GM23338 (cell line): ENCODE results near the gene C2CD3. TPM values are rescaled to one million over a fixed set of nuclear protein-coding genes. Genes with fewer than 3 reads are reported as not detected.

Experiments
- ATAC-seq: fragments of 200-7000 bp; cut with Tn5 transposase; 3 replicates; pipeline ENCODE4 v1.9.1; 2020
- DNase-seq: peaks from one replicate; pipeline ENCODE4 v3.0.0-alpha.2; 2015; ENCODE audit warnings: low spot score
- H2AFZ ChIP-seq: fragments of 200-600 bp; sonication (generic); 2 replicates; pipeline ENCODE4 v1.8.0; 2016; ENCODE audit warnings: antibody characterized with exemption, mild to moderate bottlenecking, moderate library complexity
- H3F3A ChIP-seq: fragments of 200-600 bp; sonication (generic); replicated peaks from 2 replicates; pipeline ENCODE4 v1.8.0; 2017; ENCODE audit warnings: antibody characterized with exemption, mixed run types, low read depth
- H3K27ac ChIP-seq: fragments of 200-600 bp; sonication (generic); 2 replicates; pipeline ENCODE4 v1.6.1; 2016; ENCODE audit warnings: low read depth
- H3K27me3 ChIP-seq: fragments of 200-600 bp; sonication (generic); 2 replicates; pipeline ENCODE4 v1.8.0; 2016; ENCODE audit warnings: mild to moderate bottlenecking, mixed run types, moderate library complexity; ENCODE audit not compliant: insufficient read depth
- H3K36me3 ChIP-seq: fragments of 200-600 bp; sonication (generic); 2 replicates; pipeline ENCODE4 v1.8.0; 2016; ENCODE audit warnings: mild to moderate bottlenecking; ENCODE audit not compliant: insufficient read depth
- H3K4me1 ChIP-seq: fragments of 200-600 bp; sonication (generic); 2 replicates; pipeline ENCODE4 v1.8.0; 2016; ENCODE audit warnings: mild to moderate bottlenecking, moderate library complexity; ENCODE audit not compliant: insufficient read depth
- H3K4me2 ChIP-seq: fragments of 200-600 bp; sonication (generic); 2 replicates; pipeline ENCODE4 v1.7.1; 2017; ENCODE audit warnings: mixed run types
- H3K4me3 ChIP-seq: fragments of 200-600 bp; sonication (generic); 2 replicates; pipeline ENCODE4 v1.6.1; 2016; ENCODE audit warnings: mixed run types
- H3K79me2 ChIP-seq: fragments of 200-600 bp; sonication (generic); replicated peaks from 2 replicates; pipeline ENCODE4 v1.8.0; 2017; ENCODE audit warnings: mild to moderate bottlenecking; ENCODE audit not compliant: insufficient read depth
- H3K9me2 ChIP-seq: fragments of 200-600 bp; sonication (generic); 2 replicates; pipeline ENCODE4 v1.8.0; 2017; ENCODE audit not compliant: insufficient read depth
- H4K20me1 ChIP-seq: fragments of 200-600 bp; sonication (generic); replicated peaks from 2 replicates; pipeline ENCODE4 v1.8.0; 2017; ENCODE audit warnings: mild to moderate bottlenecking; ENCODE audit not compliant: insufficient read depth
- H3K27ac Mint-ChIP-seq: 2 replicates; pipeline ENCODE4 v1.8.0; 2020; ENCODE audit warnings: inconsistent platforms, mild to moderate bottlenecking, moderate library complexity, mixed read lengths
- H3K27me3 Mint-ChIP-seq: 3 replicates; pipeline ENCODE4 v1.8.0; 2022; ENCODE audit warnings: low read depth, mild to moderate bottlenecking, moderate library complexity, mixed read lengths, inconsistent platforms; ENCODE audit not compliant: insufficient read depth, poor library complexity
- H3K36me3 Mint-ChIP-seq: 3 replicates; pipeline ENCODE4 v1.8.0; 2021; ENCODE audit warnings: low read depth, mild to moderate bottlenecking, inconsistent platforms, moderate library complexity, mixed read lengths
- H3K4me1 Mint-ChIP-seq: 3 replicates; pipeline ENCODE4 v1.8.0; 2020; ENCODE audit warnings: mild to moderate bottlenecking, inconsistent platforms, mixed read lengths
- H3K4me3 Mint-ChIP-seq: 3 replicates; pipeline ENCODE4 v1.8.0; 2021; ENCODE audit warnings: moderate library complexity, mild to moderate bottlenecking, inconsistent platforms, mixed read lengths
- H3K9me3 Mint-ChIP-seq: 3 replicates; pipeline ENCODE4 v1.8.0; 2020; ENCODE audit warnings: moderate library complexity, mild to moderate bottlenecking, inconsistent platforms, mixed read lengths
- CREB1 ChIP-seq: fragments of 250-450 bp; sonication (Bioruptor Pico); IDR thresholded peaks from 2 replicates; pipeline ENCODE4 v1.5.0; 2020; ENCODE audit warnings: low read depth, mild to moderate bottlenecking, moderate library complexity
- EZH2 ChIP-seq: fragments of 200-600 bp; sonication (generic); IDR thresholded peaks from one replicate; pipeline ENCODE4 v1.8.0; 2017; ENCODE audit warnings: antibody characterized with exemption, mild to moderate bottlenecking, low read depth; ENCODE audit not compliant: unreplicated experiment
- EZH2phosphoT487 ChIP-seq: fragments of 200-600 bp; sonication (generic); IDR thresholded peaks from one replicate; pipeline ENCODE4 v1.8.1; 2018; ENCODE audit warnings: antibody characterized with exemption; ENCODE audit not compliant: unreplicated experiment
- JUNB ChIP-seq: IDR thresholded peaks from one replicate; pipeline ENCODE4 v1.6.1; 2016; ENCODE audit warnings: antibody characterized with exemption; ENCODE audit not compliant: unreplicated experiment
- NANOG ChIP-seq: IDR thresholded peaks from 2 replicates; pipeline ENCODE4 v1.6.1; 2016; ENCODE audit warnings: antibody characterized with exemption, borderline replicate concordance
- POLR2AphosphoS5 ChIP-seq: IDR thresholded peaks from 2 replicates; pipeline ENCODE4 v1.6.1; 2016; ENCODE audit warnings: antibody characterized with exemption, low read depth
- STAT1 ChIP-seq: IDR thresholded peaks from one replicate; pipeline ENCODE4 v1.6.1; 2016; ENCODE audit warnings: antibody characterized with exemption; ENCODE audit not compliant: unreplicated experiment
- ZNF114 ChIP-seq: fragments of 250-450 bp; sonication (Bioruptor Pico); IDR thresholded peaks from 2 replicates; pipeline ENCODE4 v1.5.0; 2020; ENCODE audit warnings: mild to moderate bottlenecking, moderate library complexity
- ZNF331 ChIP-seq: fragments of 250-450 bp; sonication (Bioruptor Pico); IDR thresholded peaks from 2 replicates; pipeline ENCODE4 v1.5.0; 2020; ENCODE audit warnings: low read depth, mild to moderate bottlenecking, moderate library complexity
- polyA plus RNA-seq: library from polyadenylated mRNA; unstranded; fragments of >200 nt; fragmentation: Nextera tagmentation; extraction: Ambion mirVana; gene quantifications from 2 replicates; pipeline ENCODE4 v1.2.1, GENCODE V29; 2016
- total RNA-seq: library from RNA; depleted of rRNA; stranded (reverse); fragments of >200 nt; shearing (Covaris generic); gene quantifications from 2 replicates; pipeline ENCODE4 v1.2.3, GENCODE V29; 2014
- TF ChIP-seq, protein P1 (sequence below): IDR thresholded peaks from 2 replicates; pipeline ENCODE4 v1.6.1; 2016; ENCODE audit warnings: antibody characterized with exemption
- TF ChIP-seq, protein P2 (sequence below), 2 experiments: fragments of 200-600 bp in 1 of 2; sonication (generic) in 1 of 2; conservative IDR thresholded peaks; 2 replicates each; pipeline versions ENCODE4 v1.5.1 to v1.6.1; 2016 to 2017; ENCODE audit warnings: antibody characterized with exemption in 2 of 2, low read depth in 2 of 2, mild to moderate bottlenecking in 2 of 2, moderate library complexity in 1 of 2
- TF ChIP-seq, protein P3 (sequence below): fragments of 250-450 bp; sonication (Bioruptor Pico); IDR thresholded peaks from 2 replicates; pipeline ENCODE4 v1.5.0; 2020; ENCODE audit warnings: mild to moderate bottlenecking, moderate library complexity
- TF ChIP-seq, protein P4 (sequence below): IDR thresholded peaks from one replicate; pipeline ENCODE4 v1.6.1; 2018; ENCODE audit warnings: antibody characterized with exemption; ENCODE audit not compliant: unreplicated experiment

Gene C2CD3
- total and polyA plus RNA-seq, 2 experiments from 2014 or later, result 15.5 to 29.5 TPM

DNA sequence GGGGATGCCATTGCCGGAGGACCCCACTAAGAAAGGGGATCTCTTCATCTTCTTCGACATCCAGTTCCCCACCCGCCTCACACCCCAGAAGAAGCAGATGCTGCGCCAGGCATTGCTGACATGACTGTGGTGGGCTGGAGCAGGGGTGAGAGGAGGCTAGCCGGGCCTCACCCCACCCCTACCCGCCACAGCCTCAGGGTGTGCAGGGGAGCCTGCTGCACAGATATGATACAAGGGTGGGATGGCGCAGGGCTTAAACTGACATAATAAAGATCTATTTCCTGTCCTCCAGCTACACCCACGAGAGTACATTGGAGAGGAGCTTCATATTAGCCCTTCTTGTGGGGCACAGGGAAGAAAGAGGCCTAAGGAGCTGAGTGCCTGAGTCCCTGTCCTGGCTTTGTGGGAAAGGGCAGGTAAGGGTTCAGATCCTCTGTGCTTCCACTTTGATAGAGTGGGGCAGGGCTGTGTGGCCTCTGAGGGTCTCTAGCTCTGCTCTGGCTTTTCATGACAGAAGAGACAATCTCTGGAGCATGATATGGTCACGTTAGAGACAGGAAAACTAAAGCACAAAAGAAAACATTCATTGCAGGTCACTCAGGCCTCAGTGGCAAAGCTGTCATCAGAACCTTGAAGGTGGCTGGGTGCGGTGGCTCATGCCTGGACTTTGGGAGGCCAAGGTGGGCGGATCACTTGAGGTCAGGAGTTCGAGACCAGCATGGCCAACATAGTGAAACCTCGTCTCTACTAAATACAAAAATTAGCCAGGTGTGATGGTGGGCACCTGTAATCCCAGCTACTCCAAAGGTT lies 200.6 kb downstream of the C2CD3 start:
- Mint-ChIP-seq H3K4me3 (no peak overlapping the region), H3K27ac (no peak overlapping the region), H3K9me3 (no peaks in the 10 kb centered on the region; the same call in 2 of the 3 replicates), H3K4me1 (peaks cover 1% of the 10 kb centered on the region), H3K36me3 (peaks cover 14% of the 10 kb centered on the region), H3K27me3 (peaks cover 12% of the 10 kb centered on the region)
- no peak overlapping the region for H3K4me2 ChIP-seq
- H4K20me1 ChIP-seq, result no peaks in the 10 kb centered on the region
- H3F3A ChIP-seq, result 0 out of 2 replicates have a peak, but pooled peaks cover 8% of the 10 kb centered on the region
- peaks cover 1% of the 10 kb centered on the region; the same call in 1 of the 2 replicates for H3K36me3 ChIP-seq
- H3K4me1 ChIP-seq, result no peaks in the 10 kb centered on the region
- TF ChIP-seq EZH2phosphoT487 (no peak), STAT1 (no peak), ZNF331 (CRISPR knock-in tag) (no peak), JUNB (no peak), NANOG (no peak), ZNF114 (CRISPR knock-in tag) (no peak), CREB1 (CRISPR knock-in tag) (no peak), EZH2 (no peak), POLR2AphosphoS5 (no peak)
- TF ChIP-seq, protein P1, sequence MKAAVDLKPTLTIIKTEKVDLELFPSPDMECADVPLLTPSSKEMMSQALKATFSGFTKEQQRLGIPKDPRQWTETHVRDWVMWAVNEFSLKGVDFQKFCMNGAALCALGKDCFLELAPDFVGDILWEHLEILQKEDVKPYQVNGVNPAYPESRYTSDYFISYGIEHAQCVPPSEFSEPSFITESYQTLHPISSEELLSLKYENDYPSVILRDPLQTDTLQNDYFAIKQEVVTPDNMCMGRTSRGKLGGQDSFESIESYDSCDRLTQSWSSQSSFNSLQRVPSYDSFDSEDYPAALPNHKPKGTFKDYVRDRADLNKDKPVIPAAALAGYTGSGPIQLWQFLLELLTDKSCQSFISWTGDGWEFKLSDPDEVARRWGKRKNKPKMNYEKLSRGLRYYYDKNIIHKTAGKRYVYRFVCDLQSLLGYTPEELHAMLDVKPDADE, result no peak
- TF ChIP-seq, protein P2, sequence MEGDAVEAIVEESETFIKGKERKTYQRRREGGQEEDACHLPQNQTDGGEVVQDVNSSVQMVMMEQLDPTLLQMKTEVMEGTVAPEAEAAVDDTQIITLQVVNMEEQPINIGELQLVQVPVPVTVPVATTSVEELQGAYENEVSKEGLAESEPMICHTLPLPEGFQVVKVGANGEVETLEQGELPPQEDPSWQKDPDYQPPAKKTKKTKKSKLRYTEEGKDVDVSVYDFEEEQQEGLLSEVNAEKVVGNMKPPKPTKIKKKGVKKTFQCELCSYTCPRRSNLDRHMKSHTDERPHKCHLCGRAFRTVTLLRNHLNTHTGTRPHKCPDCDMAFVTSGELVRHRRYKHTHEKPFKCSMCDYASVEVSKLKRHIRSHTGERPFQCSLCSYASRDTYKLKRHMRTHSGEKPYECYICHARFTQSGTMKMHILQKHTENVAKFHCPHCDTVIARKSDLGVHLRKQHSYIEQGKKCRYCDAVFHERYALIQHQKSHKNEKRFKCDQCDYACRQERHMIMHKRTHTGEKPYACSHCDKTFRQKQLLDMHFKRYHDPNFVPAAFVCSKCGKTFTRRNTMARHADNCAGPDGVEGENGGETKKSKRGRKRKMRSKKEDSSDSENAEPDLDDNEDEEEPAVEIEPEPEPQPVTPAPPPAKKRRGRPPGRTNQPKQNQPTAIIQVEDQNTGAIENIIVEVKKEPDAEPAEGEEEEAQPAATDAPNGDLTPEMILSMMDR (conservative IDR thresholded peaks at IDR 0.05; ENCODE audit: low read depth in 2 of 2), result no peak
- TF ChIP-seq, protein P3, sequence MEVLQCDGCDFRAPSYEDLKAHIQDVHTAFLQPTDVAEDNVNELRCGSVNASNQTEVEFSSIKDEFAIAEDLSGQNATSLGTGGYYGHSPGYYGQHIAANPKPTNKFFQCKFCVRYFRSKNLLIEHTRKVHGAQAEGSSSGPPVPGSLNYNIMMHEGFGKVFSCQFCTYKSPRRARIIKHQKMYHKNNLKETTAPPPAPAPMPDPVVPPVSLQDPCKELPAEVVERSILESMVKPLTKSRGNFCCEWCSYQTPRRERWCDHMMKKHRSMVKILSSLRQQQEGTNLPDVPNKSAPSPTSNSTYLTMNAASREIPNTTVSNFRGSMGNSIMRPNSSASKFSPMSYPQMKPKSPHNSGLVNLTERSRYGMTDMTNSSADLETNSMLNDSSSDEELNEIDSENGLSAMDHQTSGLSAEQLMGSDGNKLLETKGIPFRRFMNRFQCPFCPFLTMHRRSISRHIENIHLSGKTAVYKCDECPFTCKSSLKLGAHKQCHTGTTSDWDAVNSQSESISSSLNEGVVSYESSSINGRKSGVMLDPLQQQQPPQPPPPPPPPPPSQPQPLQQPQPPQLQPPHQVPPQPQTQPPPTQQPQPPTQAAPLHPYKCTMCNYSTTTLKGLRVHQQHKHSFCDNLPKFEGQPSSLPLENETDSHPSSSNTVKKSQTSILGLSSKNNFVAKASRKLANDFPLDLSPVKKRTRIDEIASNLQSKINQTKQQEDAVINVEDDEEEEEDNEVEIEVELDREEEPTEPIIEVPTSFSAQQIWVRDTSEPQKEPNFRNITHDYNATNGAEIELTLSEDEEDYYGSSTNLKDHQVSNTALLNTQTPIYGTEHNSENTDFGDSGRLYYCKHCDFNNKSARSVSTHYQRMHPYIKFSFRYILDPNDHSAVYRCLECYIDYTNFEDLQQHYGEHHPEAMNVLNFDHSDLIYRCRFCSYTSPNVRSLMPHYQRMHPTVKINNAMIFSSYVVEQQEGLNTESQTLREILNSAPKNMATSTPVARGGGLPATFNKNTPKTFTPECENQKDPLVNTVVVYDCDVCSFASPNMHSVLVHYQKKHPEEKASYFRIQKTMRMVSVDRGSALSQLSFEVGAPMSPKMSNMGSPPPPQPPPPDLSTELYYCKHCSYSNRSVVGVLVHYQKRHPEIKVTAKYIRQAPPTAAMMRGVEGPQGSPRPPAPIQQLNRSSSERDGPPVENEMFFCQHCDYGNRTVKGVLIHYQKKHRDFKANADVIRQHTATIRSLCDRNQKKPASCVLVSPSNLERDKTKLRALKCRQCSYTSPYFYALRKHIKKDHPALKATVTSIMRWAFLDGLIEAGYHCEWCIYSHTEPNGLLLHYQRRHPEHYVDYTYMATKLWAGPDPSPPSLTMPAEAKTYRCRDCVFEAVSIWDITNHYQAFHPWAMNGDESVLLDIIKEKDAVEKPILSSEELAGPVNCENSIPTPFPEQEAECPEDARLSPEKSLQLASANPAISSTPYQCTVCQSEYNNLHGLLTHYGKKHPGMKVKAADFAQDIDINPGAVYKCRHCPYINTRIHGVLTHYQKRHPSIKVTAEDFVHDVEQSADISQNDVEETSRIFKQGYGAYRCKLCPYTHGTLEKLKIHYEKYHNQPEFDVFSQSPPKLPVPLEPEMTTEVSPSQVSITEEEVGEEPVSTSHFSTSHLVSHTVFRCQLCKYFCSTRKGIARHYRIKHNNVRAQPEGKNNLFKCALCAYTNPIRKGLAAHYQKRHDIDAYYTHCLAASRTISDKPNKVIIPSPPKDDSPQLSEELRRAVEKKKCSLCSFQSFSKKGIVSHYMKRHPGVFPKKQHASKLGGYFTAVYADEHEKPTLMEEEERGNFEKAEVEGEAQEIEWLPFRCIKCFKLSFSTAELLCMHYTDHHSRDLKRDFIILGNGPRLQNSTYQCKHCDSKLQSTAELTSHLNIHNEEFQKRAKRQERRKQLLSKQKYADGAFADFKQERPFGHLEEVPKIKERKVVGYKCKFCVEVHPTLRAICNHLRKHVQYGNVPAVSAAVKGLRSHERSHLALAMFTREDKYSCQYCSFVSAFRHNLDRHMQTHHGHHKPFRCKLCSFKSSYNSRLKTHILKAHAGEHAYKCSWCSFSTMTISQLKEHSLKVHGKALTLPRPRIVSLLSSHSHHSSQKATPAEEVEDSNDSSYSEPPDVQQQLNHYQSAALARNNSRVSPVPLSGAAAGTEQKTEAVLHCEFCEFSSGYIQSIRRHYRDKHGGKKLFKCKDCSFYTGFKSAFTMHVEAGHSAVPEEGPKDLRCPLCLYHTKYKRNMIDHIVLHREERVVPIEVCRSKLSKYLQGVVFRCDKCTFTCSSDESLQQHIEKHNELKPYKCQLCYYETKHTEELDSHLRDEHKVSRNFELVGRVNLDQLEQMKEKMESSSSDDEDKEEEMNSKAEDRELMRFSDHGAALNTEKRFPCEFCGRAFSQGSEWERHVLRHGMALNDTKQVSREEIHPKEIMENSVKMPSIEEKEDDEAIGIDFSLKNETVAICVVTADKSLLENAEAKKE (CRISPR knock-in tag), result no peak
- TF ChIP-seq, protein P4, sequence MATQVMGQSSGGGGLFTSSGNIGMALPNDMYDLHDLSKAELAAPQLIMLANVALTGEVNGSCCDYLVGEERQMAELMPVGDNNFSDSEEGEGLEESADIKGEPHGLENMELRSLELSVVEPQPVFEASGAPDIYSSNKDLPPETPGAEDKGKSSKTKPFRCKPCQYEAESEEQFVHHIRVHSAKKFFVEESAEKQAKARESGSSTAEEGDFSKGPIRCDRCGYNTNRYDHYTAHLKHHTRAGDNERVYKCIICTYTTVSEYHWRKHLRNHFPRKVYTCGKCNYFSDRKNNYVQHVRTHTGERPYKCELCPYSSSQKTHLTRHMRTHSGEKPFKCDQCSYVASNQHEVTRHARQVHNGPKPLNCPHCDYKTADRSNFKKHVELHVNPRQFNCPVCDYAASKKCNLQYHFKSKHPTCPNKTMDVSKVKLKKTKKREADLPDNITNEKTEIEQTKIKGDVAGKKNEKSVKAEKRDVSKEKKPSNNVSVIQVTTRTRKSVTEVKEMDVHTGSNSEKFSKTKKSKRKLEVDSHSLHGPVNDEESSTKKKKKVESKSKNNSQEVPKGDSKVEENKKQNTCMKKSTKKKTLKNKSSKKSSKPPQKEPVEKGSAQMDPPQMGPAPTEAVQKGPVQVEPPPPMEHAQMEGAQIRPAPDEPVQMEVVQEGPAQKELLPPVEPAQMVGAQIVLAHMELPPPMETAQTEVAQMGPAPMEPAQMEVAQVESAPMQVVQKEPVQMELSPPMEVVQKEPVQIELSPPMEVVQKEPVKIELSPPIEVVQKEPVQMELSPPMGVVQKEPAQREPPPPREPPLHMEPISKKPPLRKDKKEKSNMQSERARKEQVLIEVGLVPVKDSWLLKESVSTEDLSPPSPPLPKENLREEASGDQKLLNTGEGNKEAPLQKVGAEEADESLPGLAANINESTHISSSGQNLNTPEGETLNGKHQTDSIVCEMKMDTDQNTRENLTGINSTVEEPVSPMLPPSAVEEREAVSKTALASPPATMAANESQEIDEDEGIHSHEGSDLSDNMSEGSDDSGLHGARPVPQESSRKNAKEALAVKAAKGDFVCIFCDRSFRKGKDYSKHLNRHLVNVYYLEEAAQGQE, result no peak
- no peak overlapping the region for H3K4me3 ChIP-seq
- H2AFZ ChIP-seq, result no peak overlapping the region
- no peaks in the 10 kb centered on the region for H3K9me2 ChIP-seq
- ATAC-seq (peak; percentile 6; the same call in 2 of the 3 replicates), DNase-seq (no peak)
- no peak overlapping the region for H3K27ac ChIP-seq
- H3K79me2 ChIP-seq, result no peaks in the 10 kb centered on the region
- no peaks in the 10 kb centered on the region for H3K27me3 ChIP-seq
